Measurements from ENCODE around the gene KBTBD12.

The KBTBD12 gene

DNA sequence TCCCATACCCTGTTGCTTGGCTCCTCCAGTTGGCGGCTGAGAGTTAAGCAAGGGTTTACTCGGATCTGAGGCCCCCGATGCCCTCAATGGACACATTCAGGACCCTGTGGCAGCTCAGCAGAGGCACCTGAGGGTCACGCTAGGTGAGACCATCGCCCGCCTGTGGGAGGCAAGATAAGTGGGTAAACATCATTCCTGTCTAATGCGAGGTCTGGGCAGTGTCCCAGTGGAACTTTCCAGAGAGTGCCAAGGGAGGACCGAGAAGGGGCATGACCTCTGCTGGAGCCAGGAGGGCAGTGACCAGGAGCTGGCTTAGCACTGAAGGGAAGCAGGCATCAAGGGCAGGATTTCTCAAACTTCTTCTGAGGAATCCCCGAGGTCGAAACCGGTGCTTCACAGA is 71.8 kb downstream of the KBTBD12 start:
- DNase-seq (ENCODE audit: extremely low read depth, low read depth) = no peak
- H3K4me3 ChIP-seq (replicated peaks; ENCODE audit: low read depth, low read length) = no peak overlapping the region
- TF ChIP-seq CTCF (IDR thresholded peaks at IDR 0.05; ENCODE audit: low read depth, low read length, missing control alignments) = no peak

- DNase-seq (ENCODE audit: extremely low read depth, low read depth) = no peak
- H3K4me3 ChIP-seq (replicated peaks; ENCODE audit: low read depth, low read length) = no peak overlapping the region
- no peak for TF ChIP-seq CTCF (IDR thresholded peaks at IDR 0.05; ENCODE audit: low read depth, low read length, missing control alignments)
These were observed 72.4 kb downstream of the KBTBD12 start for GRCh38 chr3:127987309-127987995.

DNA sequence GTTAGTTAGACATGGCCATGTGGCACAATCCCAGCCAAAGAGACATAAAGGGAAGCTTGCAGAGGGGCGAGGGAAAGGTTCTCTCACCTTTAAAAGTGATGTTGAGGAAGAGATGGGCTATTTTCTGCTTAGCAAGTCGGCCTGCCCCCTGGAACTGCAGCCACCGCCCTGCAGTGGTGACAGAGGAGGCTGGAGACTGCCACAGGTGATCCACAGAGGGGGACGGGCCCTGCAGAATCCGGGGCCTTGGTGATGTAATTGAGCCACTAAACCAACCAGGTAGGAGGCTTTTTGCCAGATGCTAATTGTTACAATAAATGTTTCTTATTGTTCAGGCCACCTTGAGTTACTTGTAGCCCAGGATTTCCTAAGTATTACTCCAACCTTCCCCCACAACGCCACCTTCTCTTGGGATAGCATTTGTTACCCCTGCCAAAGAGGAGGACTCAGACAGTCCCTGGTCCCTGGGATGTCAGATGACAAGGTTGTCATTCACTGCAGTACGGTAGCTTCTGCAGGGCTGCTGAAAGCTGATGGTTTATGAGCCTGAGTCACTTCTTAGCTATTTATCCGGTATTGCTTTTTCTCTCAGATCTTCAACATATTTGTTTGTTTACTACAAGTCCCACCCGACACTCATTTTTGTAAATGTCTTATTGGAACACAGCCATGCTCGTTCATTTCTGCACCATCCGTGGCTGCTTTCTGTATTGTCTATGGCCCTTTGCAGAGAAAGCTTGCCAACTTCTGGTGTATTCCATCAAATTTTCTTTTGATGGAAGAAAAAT is 73.9 kb downstream of the KBTBD12 start:
- no peak for TF ChIP-seq CTCF (IDR thresholded peaks at IDR 0.05; ENCODE audit: low read depth, low read length, missing control alignments)
- DNase-seq (ENCODE audit: extremely low read depth, low read depth) = no peak
- no peak overlapping the region for H3K4me3 ChIP-seq (replicated peaks; ENCODE audit: low read depth, low read length)

GRCh38 chr3:127990051-127990450 is 75.0 kb downstream of the KBTBD12 start:
- no peak for TF ChIP-seq CTCF (IDR thresholded peaks at IDR 0.05; ENCODE audit: low read depth, low read length, missing control alignments)
- no peak for DNase-seq (ENCODE audit: extremely low read depth, low read depth)

GRCh38 chr3:127990461-127990860 is 75.4 kb downstream of the KBTBD12 start:
- H3K4me3 ChIP-seq (replicated peaks; ENCODE audit: low read depth, low read length) = no peak overlapping the region
- no peak for TF ChIP-seq CTCF (IDR thresholded peaks at IDR 0.05; ENCODE audit: low read depth, low read length, missing control alignments)
- no peak for DNase-seq (ENCODE audit: extremely low read depth, low read depth)

More at GRCh38 chr3:127990051-127990450, 75.0 kb downstream of the KBTBD12 start:
- H3K4me3 ChIP-seq (replicated peaks; ENCODE audit: low read depth, low read length) = no peak overlapping the region

- TF ChIP-seq CTCF (IDR thresholded peaks at IDR 0.05; ENCODE audit: low read depth, low read length, missing control alignments) = no peak
- no peak for DNase-seq (ENCODE audit: extremely low read depth, low read depth)
- no peak overlapping the region for H3K4me3 ChIP-seq (replicated peaks; ENCODE audit: low read depth, low read length)
These were observed 76.2 kb downstream of the KBTBD12 start for GRCh38 chr3:127991251-127991650.

Data from HFF-Myc (cell line).